Natural killer cell treated with Interleukin-12 subunit alpha and Interleukin-12 subunit beta and Interleukin-15 and Interleukin-18, amount 100 ng/mL, for 72 hours (primary cell): ENCODE measurements around the gene PLA2G6. TPM values are rescaled to one million over a fixed set of nuclear protein-coding genes. Genes with fewer than 3 reads are reported as not detected.

Source experiments
- ATAC-seq, 2 donors: fragments of 150-1000 bp; cut with Tn5 transposase in 1 of 2; sonication (Bioruptor Pico), chemical (Tn5 transposase) in 1 of 2; 2 replicates each; pipeline ENCODE4 v1.10.0; 2021
- DNase-seq: peaks from one replicate; pipeline ENCODE4 v3.0.0; 2022; ENCODE audit warnings: low spot score
- H3K27ac Mint-ChIP-seq, 2 donors: 1 replicate in 1 of 2; 2 replicates in 1 of 2; pipeline ENCODE4 v1.8.0; 2022; ENCODE audit warnings: mixed read lengths in 2 of 2, mild to moderate bottlenecking in 1 of 2, moderate library complexity in 1 of 2
- H3K27me3 Mint-ChIP-seq, 2 donors: 1 replicate in 1 of 2; 2 replicates in 1 of 2; pipeline ENCODE4 v1.8.0; 2022; ENCODE audit warnings: mixed read lengths in 2 of 2
- H3K36me3 Mint-ChIP-seq: one replicate; pipeline ENCODE4 v1.8.0; 2022; ENCODE audit warnings: mixed read lengths
- H3K4me1 Mint-ChIP-seq, 2 donors: 1 replicate in 1 of 2; 2 replicates in 1 of 2; pipeline ENCODE4 v1.8.0; 2022; ENCODE audit warnings: low read depth in 2 of 2, mixed read lengths in 2 of 2, mild to moderate bottlenecking in 1 of 2
- H3K4me3 Mint-ChIP-seq: one replicate; pipeline ENCODE4 v1.8.0; 2022; ENCODE audit warnings: mixed read lengths
- H3K9me3 Mint-ChIP-seq: 2 replicates; pipeline ENCODE4 v1.8.0; 2022; ENCODE audit warnings: mixed read lengths
- total RNA-seq, 2 donors: library from RNA; stranded (reverse); gene quantifications; one replicate each; pipeline ENCODE4 v1.2.3, GENCODE V29; 2022

Gene PLA2G6
- total RNA-seq, 2 donors from 2014 or later = 24.5 to 40.1 TPM

GRCh38 chr22:38108561-38109319, 72.9 kb downstream of the PLA2G6 start:
- DNase-seq (peak; percentile 47), ATAC-seq (peak; percentile 25 to 34)
- no peaks in the 10 kb centered on the region for H3K27me3 Mint-ChIP-seq
- H3K4me1 Mint-ChIP-seq = peaks cover 21 to 30% of the 10 kb centered on the region in 2 donors
- no peaks in the 10 kb centered on the region for H3K9me3 Mint-ChIP-seq
- H3K27ac Mint-ChIP-seq = no peak overlapping the region
- no peaks in the 10 kb centered on the region for H3K36me3 Mint-ChIP-seq
- H3K4me3 Mint-ChIP-seq = no peak overlapping the region

GRCh38 chr22:38107692-38108515, 73.7 kb downstream of the PLA2G6 start:
- DNase-seq = peak; percentile 56
- H3K4me3 Mint-ChIP-seq = no peak overlapping the region
- no peaks in the 10 kb centered on the region for H3K27me3 Mint-ChIP-seq
- H3K9me3 Mint-ChIP-seq = no peaks in the 10 kb centered on the region
- peaks cover 21 to 31% of the 10 kb centered on the region in 2 donors for H3K4me1 Mint-ChIP-seq
- no peak overlapping the region for H3K27ac Mint-ChIP-seq
- no peak for ATAC-seq
- H3K36me3 Mint-ChIP-seq = no peaks in the 10 kb centered on the region

GRCh38 chr22:38106814-38107578, 74.6 kb downstream of the PLA2G6 start:
- ATAC-seq (no peak), DNase-seq (peak; percentile 49)
- no peaks in the 10 kb centered on the region for H3K36me3 Mint-ChIP-seq
- no peak overlapping the region for H3K4me3 Mint-ChIP-seq
- no peaks in the 10 kb centered on the region for H3K27me3 Mint-ChIP-seq
- H3K4me1 Mint-ChIP-seq = peaks cover 21 to 29% of the 10 kb centered on the region in 2 donors
- no peaks in the 10 kb centered on the region for H3K9me3 Mint-ChIP-seq
- no peak overlapping the region for H3K27ac Mint-ChIP-seq

GRCh38 chr22:38104084-38104483, 77.5 kb downstream of the PLA2G6 start:
- DNase-seq (peak; percentile 22), ATAC-seq (no peak)
- Mint-ChIP-seq H3K4me3 (no peak overlapping the region), H3K4me1 (peaks cover 22 to 37% of the 10 kb centered on the region in 2 donors), H3K27me3 (no peaks in the 10 kb centered on the region), H3K9me3 (no peaks in the 10 kb centered on the region), H3K27ac (peak overlapping the region in 1 of 2 donors; percentile 46), H3K36me3 (no peaks in the 10 kb centered on the region)

- Mint-ChIP-seq H3K27ac (no peak overlapping the region), H3K36me3 (no peaks in the 10 kb centered on the region), H3K9me3 (no peaks in the 10 kb centered on the region), H3K4me3 (no peak overlapping the region), H3K27me3 (no peaks in the 10 kb centered on the region), H3K4me1 (peaks cover 22 to 36% of the 10 kb centered on the region in 2 donors)
- no peak for ATAC-seq
- DNase-seq = peak; percentile 2
Observed at GRCh38 chr22:38103641-38104040, 78.0 kb downstream of the PLA2G6 start.

- no peaks in the 10 kb centered on the region for H3K9me3 Mint-ChIP-seq
- peak; percentile 8 for DNase-seq
- no peak overlapping the region for H3K27ac Mint-ChIP-seq
- H3K4me1 Mint-ChIP-seq = peaks cover 6 to 11% of the 10 kb centered on the region in 2 donors
- H3K27me3 Mint-ChIP-seq = no peaks in the 10 kb centered on the region
- H3K4me3 Mint-ChIP-seq = no peak overlapping the region
- no peaks in the 10 kb centered on the region for H3K36me3 Mint-ChIP-seq
- ATAC-seq = no peak
Observed at GRCh38 chr22:38098410-38099249, 83.0 kb downstream of the PLA2G6 start.

GRCh38 chr22:38097557-38098409, 83.8 kb downstream of the PLA2G6 start:
- Mint-ChIP-seq H3K4me1 (peaks cover 6 to 8% of the 10 kb centered on the region in 2 donors), H3K36me3 (no peaks in the 10 kb centered on the region), H3K27ac (no peak overlapping the region), H3K4me3 (no peak overlapping the region), H3K9me3 (no peaks in the 10 kb centered on the region), H3K27me3 (no peaks in the 10 kb centered on the region)
- ATAC-seq (no peak), DNase-seq (peak; percentile 51)

- no peaks in the 10 kb centered on the region for H3K36me3 Mint-ChIP-seq
- peak; percentile 42 for DNase-seq
- no peak overlapping the region for H3K27ac Mint-ChIP-seq
- no peak overlapping the region for H3K4me3 Mint-ChIP-seq
- peaks cover 6 to 8% of the 10 kb centered on the region in 2 donors for H3K4me1 Mint-ChIP-seq
- no peaks in the 10 kb centered on the region for H3K27me3 Mint-ChIP-seq
- no peaks in the 10 kb centered on the region for H3K9me3 Mint-ChIP-seq
- ATAC-seq = no peak
Observed at GRCh38 chr22:38097058-38097457, 84.6 kb downstream of the PLA2G6 start.

GRCh38 chr22:38089474-38089851, 92.2 kb downstream of the PLA2G6 start:
- no peaks in the 10 kb centered on the region for H3K36me3 Mint-ChIP-seq
- H3K27ac Mint-ChIP-seq = no peak overlapping the region
- no peak overlapping the region for H3K4me3 Mint-ChIP-seq
- DNase-seq (no peak), ATAC-seq (no peak)
- H3K27me3 Mint-ChIP-seq = peaks cover 0 to 2% of the 10 kb centered on the region in 2 donors
- H3K4me1 Mint-ChIP-seq = peaks cover 4% of the 10 kb centered on the region in 2 donors
- no peaks in the 10 kb centered on the region for H3K9me3 Mint-ChIP-seq

- Mint-ChIP-seq H3K36me3 (no peaks in the 10 kb centered on the region), H3K9me3 (no peaks in the 10 kb centered on the region), H3K27me3 (peaks cover 0 to 2% of the 10 kb centered on the region in 2 donors), H3K4me1 (peaks cover 4% of the 10 kb centered on the region in 2 donors), H3K27ac (no peak overlapping the region), H3K4me3 (no peak overlapping the region)
- ATAC-seq (no peak), DNase-seq (no peak)
Observed at GRCh38 chr22:38088629-38089473, 92.8 kb downstream of the PLA2G6 start.

- Mint-ChIP-seq H3K9me3 (no peaks in the 10 kb centered on the region), H3K27me3 (peaks cover 0 to 2% of the 10 kb centered on the region in 2 donors), H3K27ac (no peak overlapping the region), H3K4me1 (peaks cover 4% of the 10 kb centered on the region in 2 donors), H3K36me3 (no peaks in the 10 kb centered on the region), H3K4me3 (no peak overlapping the region)
- peak; percentile 48 for DNase-seq
- no peak for ATAC-seq
Observed at GRCh38 chr22:38087855-38088254, 93.8 kb downstream of the PLA2G6 start.

GRCh38 chr22:38086942-38087341, 94.7 kb downstream of the PLA2G6 start:
- DNase-seq (peak; percentile 44), ATAC-seq (no peak)
- no peak overlapping the region for H3K4me3 Mint-ChIP-seq
- no peaks in the 10 kb centered on the region for H3K9me3 Mint-ChIP-seq
- H3K27ac Mint-ChIP-seq = no peak overlapping the region
- H3K4me1 Mint-ChIP-seq = peaks cover 4% of the 10 kb centered on the region in 2 donors
- H3K36me3 Mint-ChIP-seq = no peaks in the 10 kb centered on the region
- H3K27me3 Mint-ChIP-seq = peaks cover 0 to 2% of the 10 kb centered on the region in 2 donors
